ENCODE measurements around the gene SMPD3. TPM values are rescaled to one million over a fixed set of nuclear protein-coding genes. Genes with fewer than 3 reads are reported as not detected.

The SMPD3 gene
- total RNA-seq, 1 experiment from 2014 or later = 0.70 TPM

- Mint-ChIP-seq H3K4me1 (peaks cover 5 to 20% of the 10 kb centered on the region in 2 experiments), H3K9me3 (no peaks in the 10 kb centered on the region; a peak in 1 of 5 replicates), H3K27ac (no peak overlapping the region), H3K27me3 (ENCODE audit: low read depth) (peaks cover 25% of the 10 kb centered on the region), H3K4me3 (no peak overlapping the region), H3K36me3 (ENCODE audit: insufficient read depth in 1 of 3, low read depth in 3 of 3) (no peaks in the 10 kb centered on the region; a peak in 1 of 7 replicates)
- Histone ChIP-seq H3K79me1 (ENCODE audit: insufficient read depth, low read depth, low read length, poor library complexity, severe bottlenecking) (no peaks in the 10 kb centered on the region), H3K9me3 (ENCODE audit: control insufficient read depth, low read depth, low read length) (no peaks in the 10 kb centered on the region), H4K5ac (ENCODE audit: insufficient read length, low read depth, low read length) (no peak overlapping the region), H3K4ac (ENCODE audit: low read depth, low read length) (no peak overlapping the region), H4K8ac (replicated peaks; ENCODE audit: insufficient read length, low read depth, low read length) (no peak overlapping the region), H4K20me1 (ENCODE audit: control insufficient read depth, insufficient read depth, insufficient read length) (no peaks in the 10 kb centered on the region), H3K56ac (ENCODE audit: insufficient read length, low read depth, low read length) (no peak overlapping the region), H3T11ph (ENCODE audit: low read length) (no peak overlapping the region), H3K23ac (ENCODE audit: insufficient read length, low read depth, low read length) (no peak overlapping the region), H2BK5ac (ENCODE audit: insufficient read length, low read length) (no peak overlapping the region), H2BK15ac (ENCODE audit: low read depth, low read length) (no peak overlapping the region), H2AFZ (ENCODE audit: low read length) (no peak overlapping the region), H3K79me2 (ENCODE audit: insufficient read depth, low read length) (no peaks in the 10 kb centered on the region), H2BK20ac (ENCODE audit: low read depth, low read length, poor library complexity, severe bottlenecking) (no peak overlapping the region), H2AK5ac (ENCODE audit: insufficient read length, low read length) (no peak overlapping the region), H3K4me1 (ENCODE audit: insufficient read depth, low read length) (no peaks in the 10 kb centered on the region), H3K27me3 (ENCODE audit: insufficient read depth, low read length) (peaks cover 11% of the 10 kb centered on the region; the same call in 1 of the 2 replicates), H2BK12ac (ENCODE audit: insufficient read length, low read depth, low read length) (no peak overlapping the region), H2BK120ac (ENCODE audit: low read depth, low read length, poor library complexity, severe bottlenecking) (no peak overlapping the region), H3K27ac (ENCODE audit: insufficient read length, low read depth, low read length) (no peak overlapping the region), H3K4me2 (ENCODE audit: insufficient read depth, insufficient read length, low read length) (no peak overlapping the region), H3K23me2 (ENCODE audit: insufficient read length, low read depth, low read length, poor library complexity, severe bottlenecking) (peaks cover 10% of the 10 kb centered on the region), H3K18ac (ENCODE audit: insufficient read length, low read depth, low read length) (no peak overlapping the region), H4K91ac (ENCODE audit: insufficient read length, low read depth, low read length) (no peak overlapping the region), H3K9ac (ENCODE audit: extremely low read depth, insufficient read length, low read length) (no peak overlapping the region), H3K14ac (ENCODE audit: insufficient read depth, low read length) (no peak overlapping the region)
- no peak for DNase-seq
- TF ChIP-seq CTCF (conservative IDR thresholded peaks at IDR 0.05) = no peak
- no CpG with 5 or more reads among the region's 3 CpGs for WGBS (ENCODE audit: extremely low coverage, insufficient read length, low lambda C conversion rate)
These were observed 2.5 kb upstream of the SMPD3 start for GRCh38 chr16:68450741-68451255.
